ENCODE results near the gene KHDRBS2. TPM values are rescaled to one million over a fixed set of nuclear protein-coding genes. Genes with fewer than 3 reads are reported as not detected.

The KHDRBS2 gene
- total RNA-seq, 1 donor from 2014 or later, result not detected

GRCh38 chr6:62150048-62150663 is 135.9 kb downstream of the KHDRBS2 start:
- Histone ChIP-seq H3K4me3 (no peak overlapping the region), H3K9me3 (replicated peaks) (no peaks in the 10 kb centered on the region), H3K27me3 (ENCODE audit: low read depth) (no peaks in the 10 kb centered on the region), H3K27ac (replicated peaks) (no peak overlapping the region), H3K4me1 (no peaks in the 10 kb centered on the region), H3K36me3 (no peaks in the 10 kb centered on the region)
- no peak for DNase-seq
- intact Hi-C loops (cut with micrococcal nuclease), result no loop called here
- peak; percentile 49 for TF ChIP-seq CTCF (IDR thresholded peaks at IDR 0.05; ENCODE audit: borderline replicate concordance)

GRCh38 chr6:62146954-62147853 is 138.8 kb downstream of the KHDRBS2 start:
- no peaks in the 10 kb centered on the region for H3K4me1 ChIP-seq
- H3K4me3 ChIP-seq, result no peak overlapping the region
- H3K27me3 ChIP-seq (ENCODE audit: low read depth), result no peaks in the 10 kb centered on the region
- H3K27ac ChIP-seq (replicated peaks), result no peak overlapping the region
- no peaks in the 10 kb centered on the region for H3K36me3 ChIP-seq
- TF ChIP-seq CTCF (IDR thresholded peaks at IDR 0.05; ENCODE audit: borderline replicate concordance), result no peak
- intact Hi-C loops (cut with micrococcal nuclease), result no loop called here
- H3K9me3 ChIP-seq (replicated peaks), result no peaks in the 10 kb centered on the region
- DNase-seq, result no peak

GRCh38 chr6:62129127-62129526 is 156.9 kb downstream of the KHDRBS2 start:
- H3K27ac ChIP-seq (replicated peaks), result no peak overlapping the region
- no peaks in the 10 kb centered on the region for H3K4me1 ChIP-seq
- no peak overlapping the region for H3K4me3 ChIP-seq
- no peak for TF ChIP-seq CTCF (IDR thresholded peaks at IDR 0.05; ENCODE audit: borderline replicate concordance)
- H3K27me3 ChIP-seq (ENCODE audit: low read depth), result no peaks in the 10 kb centered on the region
- intact Hi-C loops (cut with micrococcal nuclease), result no loop called here
- H3K9me3 ChIP-seq (replicated peaks), result peaks cover 7% of the 10 kb centered on the region
- no peaks in the 10 kb centered on the region for H3K36me3 ChIP-seq
- no peak for DNase-seq

GRCh38 chr6:62119401-62119800 is 166.6 kb downstream of the KHDRBS2 start:
- no peaks in the 10 kb centered on the region for H3K36me3 ChIP-seq
- H3K9me3 ChIP-seq (replicated peaks), result peaks cover 45% of the 10 kb centered on the region
- no peak for TF ChIP-seq CTCF (IDR thresholded peaks at IDR 0.05; ENCODE audit: borderline replicate concordance)
- DNase-seq, result no peak
- H3K27ac ChIP-seq (replicated peaks), result no peak overlapping the region
- H3K4me1 ChIP-seq, result no peaks in the 10 kb centered on the region
- H3K27me3 ChIP-seq (ENCODE audit: low read depth), result no peaks in the 10 kb centered on the region
- no peak overlapping the region for H3K4me3 ChIP-seq
- intact Hi-C loops (cut with micrococcal nuclease), result no loop called here

GRCh38 chr6:62103186-62103859 is 182.7 kb downstream of the KHDRBS2 start:
- H3K36me3 ChIP-seq, result no peaks in the 10 kb centered on the region
- no peak overlapping the region for H3K4me3 ChIP-seq
- no peaks in the 10 kb centered on the region for H3K4me1 ChIP-seq
- intact Hi-C loops (cut with micrococcal nuclease), result no loop called here
- no peaks in the 10 kb centered on the region for H3K27me3 ChIP-seq (ENCODE audit: low read depth)
- no peak overlapping the region for H3K27ac ChIP-seq (replicated peaks)
- H3K9me3 ChIP-seq (replicated peaks), result peaks cover 32% of the 10 kb centered on the region
- no peak for DNase-seq
- no peak for TF ChIP-seq CTCF (IDR thresholded peaks at IDR 0.05; ENCODE audit: borderline replicate concordance)
